Measurements from ENCODE around the gene NODAL. TPM values are rescaled to one million over a fixed set of nuclear protein-coding genes. Genes with fewer than 3 reads are reported as not detected.
"Not testable (repeated sequence)": the region's sequence is repeated elsewhere in the genome, so short reads cannot be mapped to it uniquely, and the experiment has no call there.

Gene NODAL
- polyA plus RNA-seq (ENCODE audit: insufficient read length in 3 of 3) = under 1 TPM; 0.14 to 0.45 (median 0.33) TPM
- long read RNA-seq, donor 1 = 0 reads
- long read RNA-seq, donor 2 = 0 reads
- long read RNA-seq, donor 3 = 0 reads
- long read RNA-seq, donor 4 = 0 reads
- long read RNA-seq, donor 5 = 0 reads
- long read RNA-seq, donor 6 = 0 reads
- long read RNA-seq, donor 7 = 0 reads
- long read RNA-seq, donor 8 = 0 reads
- long read RNA-seq, donor 9 = 0 reads
- long read RNA-seq, donor 10 = 0 reads
- long read RNA-seq, donor 11 = 0 reads
- long read RNA-seq, donor 12 = 0 reads
- long read RNA-seq, donor 13 = 0 reads
- long read RNA-seq, donor 14 = 0 reads
- long read RNA-seq, donor 15 = 0 reads
- long read RNA-seq, donor 16 = 0 reads

DNA sequence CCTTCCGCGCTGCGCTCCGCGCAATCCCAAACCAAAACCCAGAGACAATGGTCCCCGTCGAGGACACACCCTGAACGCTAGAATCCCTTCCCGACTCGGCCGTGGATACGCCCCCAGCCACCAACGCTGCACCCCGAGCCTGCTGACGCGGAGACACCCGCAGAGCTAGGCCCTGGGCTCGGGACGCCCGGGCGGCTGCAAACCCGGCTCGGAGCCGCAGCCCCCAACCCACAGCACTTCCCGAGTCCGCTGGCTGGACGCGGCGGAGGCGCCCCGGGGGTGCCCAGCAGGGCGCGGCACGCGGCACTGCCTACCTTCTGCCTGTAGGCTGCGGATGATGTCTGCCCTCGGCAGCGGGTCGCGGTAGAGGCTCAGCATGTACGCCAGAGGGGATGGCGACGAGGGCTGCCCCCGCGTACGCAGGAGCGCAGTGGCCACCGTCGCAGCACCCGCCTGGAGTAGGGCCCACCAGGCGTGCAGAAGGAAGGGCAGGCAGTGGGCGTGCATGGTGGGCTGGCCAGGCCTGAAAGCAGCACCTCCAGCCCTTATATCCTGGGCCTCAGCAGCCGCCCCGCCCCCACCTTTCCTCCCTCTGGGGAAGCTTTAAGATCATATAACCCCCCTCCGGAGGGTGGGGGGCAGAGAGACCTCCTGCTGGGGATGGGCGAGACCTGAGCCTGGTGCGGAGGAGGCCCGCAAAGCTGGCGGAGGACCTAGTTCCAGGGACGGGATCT is at the start of gene NODAL:
Gene NODAL (minus strand): TSS at position 521 of the 734 bp plus-strand sequence. CDS start 14 bp downstream, at position 507.
- no peak for DNase-seq (ENCODE audit: extremely low read depth in 1 of 11, low read depth in 9 of 11, low spot score in 4 of 11)

DNA sequence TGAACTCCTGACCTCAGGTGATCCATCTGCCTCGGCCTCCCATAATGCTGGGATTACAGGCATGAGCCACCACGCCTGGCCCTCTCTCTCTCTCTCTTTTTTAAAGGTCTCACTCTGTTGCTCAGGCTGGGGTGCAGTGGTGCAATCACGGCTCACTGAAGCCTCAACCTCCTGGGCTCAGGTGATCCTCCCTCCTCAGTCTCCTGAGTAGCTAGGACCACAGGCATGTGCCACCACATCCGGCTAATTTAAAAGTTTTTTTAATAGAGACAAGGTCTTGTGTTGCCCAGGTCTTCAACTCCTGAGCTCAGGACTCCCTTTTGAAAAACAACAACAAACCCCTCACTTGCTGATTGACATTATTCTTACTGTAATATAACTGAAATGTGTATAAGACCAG is 48.7 kb upstream of the NODAL start:
- DNase-seq (ENCODE audit: extremely low read depth in 1 of 11, low read depth in 9 of 11, low spot score in 4 of 11) = no peak

DNA sequence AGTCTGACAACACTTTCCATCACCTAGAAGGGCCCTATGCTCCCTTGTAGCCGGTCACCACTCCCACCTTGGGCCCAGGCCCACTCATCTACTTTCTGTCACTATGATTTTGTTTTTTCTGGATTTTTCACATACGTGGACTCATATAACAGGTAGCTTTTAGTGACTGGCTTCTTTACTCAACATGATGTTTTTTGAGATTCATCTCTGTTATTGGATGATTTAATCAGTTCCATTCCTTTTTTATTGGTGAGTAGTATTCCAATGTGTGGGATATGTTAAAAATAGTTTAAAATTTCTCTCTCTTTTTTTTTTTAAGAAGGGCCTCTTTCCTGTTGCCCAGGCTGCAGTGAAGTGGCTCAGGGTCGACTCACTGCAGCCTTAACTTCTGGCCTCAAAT is 46.3 kb upstream of the NODAL start:
- no peak for DNase-seq (ENCODE audit: extremely low read depth in 1 of 11, low read depth in 9 of 11, low spot score in 4 of 11)

DNA sequence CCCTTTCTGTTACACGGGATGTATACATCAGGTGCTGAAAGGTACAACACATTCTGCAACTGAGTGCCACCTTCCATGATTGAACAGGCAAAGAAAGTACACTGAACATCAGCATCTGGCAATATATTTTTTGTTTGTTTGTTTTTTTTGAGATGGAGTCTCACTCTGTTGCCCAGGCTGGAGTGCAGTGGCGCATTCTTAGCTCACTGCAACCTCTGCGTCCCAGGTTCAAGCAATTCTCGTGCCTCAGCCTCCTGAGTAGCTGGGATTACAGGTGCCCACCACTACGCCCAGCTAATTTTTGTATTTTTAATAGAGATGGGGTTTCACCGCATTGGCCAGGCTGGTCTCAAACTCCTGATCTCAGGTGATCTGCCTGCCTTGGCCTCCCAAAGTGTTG is 42.4 kb upstream of the NODAL start:
- DNase-seq (ENCODE audit: extremely low read depth in 1 of 11, low read depth in 9 of 11, low spot score in 4 of 11) = not testable (repeated sequence)

DNA sequence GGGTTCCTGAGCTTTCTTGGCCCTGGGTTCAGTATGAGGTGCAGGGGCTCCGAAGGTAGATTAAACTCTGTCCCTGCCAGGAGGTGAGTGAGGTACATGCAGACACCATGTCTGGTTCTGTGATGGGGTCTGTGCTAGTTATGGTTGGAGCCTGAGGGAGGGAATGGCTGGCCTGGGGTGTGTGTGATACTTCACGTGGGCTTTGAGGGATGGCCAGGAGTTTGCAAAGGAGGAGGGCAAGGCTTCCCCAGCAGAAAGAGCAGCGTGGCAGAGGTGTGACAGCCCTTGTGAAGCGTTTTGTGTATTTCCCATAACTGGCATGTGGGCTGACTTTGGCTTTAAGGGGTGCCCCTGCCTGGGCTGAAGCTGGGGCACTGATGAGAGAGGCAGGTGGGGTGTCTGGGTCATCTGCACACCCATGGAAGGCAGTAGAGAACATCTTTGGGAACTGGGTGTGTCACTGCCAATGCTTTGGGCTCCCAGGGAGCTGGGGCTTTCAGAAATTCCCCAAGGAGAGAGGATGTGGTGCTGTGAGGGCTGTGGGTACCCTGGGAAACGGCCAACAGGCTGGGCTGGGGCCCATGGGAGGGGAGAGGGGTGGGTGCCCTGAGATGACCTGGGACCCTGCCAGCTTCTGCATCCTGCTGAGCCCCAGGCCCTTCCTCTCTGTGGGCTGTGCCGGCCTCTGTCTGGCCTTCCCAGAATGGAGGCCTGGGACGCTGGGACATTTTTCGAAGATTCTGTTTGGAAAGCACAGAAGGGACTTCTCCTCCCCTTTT is 41.7 kb upstream of the NODAL start:
- no peak for DNase-seq (ENCODE audit: extremely low read depth in 1 of 11, low read depth in 9 of 11, low spot score in 4 of 11)

DNA sequence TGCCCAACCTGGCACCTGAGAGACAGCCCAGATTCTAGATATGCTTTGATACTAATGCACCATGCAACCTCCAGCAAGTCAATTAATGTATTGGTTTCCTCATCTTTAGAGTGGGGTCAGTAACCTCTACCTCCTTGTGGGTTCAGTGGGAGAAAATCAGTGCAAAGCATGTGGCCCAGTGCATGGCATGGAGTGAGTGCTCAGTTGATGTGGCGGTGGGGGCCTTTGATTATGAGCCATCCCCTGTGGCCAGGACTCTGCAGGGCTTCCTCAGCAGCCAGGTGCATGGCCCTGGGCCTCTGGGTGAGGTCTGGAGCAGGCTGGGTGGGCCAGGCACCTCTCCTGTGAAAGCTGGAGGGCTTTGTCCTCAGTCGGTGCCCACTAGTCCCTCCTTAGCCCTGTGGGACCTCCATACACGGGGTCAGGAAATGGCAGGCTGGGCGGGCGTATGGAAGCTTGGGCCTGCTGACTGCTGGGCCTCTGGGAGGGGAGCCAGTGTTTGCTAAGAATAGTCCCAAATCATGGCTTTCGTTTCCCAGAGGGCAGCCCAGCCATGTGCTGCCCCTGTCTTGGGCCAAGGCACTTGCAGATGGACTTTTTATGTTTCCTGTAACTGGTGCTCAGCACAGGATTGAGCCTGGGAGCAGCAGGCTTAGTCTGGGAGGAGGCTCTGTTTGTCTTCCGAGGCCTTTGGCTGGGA is 40.5 kb upstream of the NODAL start:
- no peak for DNase-seq (ENCODE audit: extremely low read depth in 1 of 11, low read depth in 9 of 11, low spot score in 4 of 11)

DNA sequence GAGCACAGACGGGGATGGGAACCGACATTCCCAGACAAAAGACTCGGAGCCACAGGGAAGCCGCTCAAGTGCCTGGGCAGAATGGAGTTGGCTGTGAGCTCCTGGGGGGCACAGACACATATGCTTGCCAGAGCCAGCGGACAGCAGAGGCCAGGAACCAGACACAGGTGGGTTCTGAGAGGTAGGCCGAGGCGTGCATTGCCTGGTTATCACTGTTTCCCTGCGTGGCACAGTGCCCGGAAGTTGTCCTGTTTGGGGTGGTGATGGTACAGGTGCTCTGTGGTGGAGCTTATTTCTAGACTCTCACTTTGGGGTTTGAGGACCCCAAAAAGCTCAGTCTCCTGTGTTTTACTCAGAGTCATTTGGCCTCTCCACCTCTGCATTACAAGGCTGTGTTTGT is 39.6 kb upstream of the NODAL start:
- DNase-seq (ENCODE audit: extremely low read depth in 1 of 11, low read depth in 9 of 11, low spot score in 4 of 11) = no peak

DNA sequence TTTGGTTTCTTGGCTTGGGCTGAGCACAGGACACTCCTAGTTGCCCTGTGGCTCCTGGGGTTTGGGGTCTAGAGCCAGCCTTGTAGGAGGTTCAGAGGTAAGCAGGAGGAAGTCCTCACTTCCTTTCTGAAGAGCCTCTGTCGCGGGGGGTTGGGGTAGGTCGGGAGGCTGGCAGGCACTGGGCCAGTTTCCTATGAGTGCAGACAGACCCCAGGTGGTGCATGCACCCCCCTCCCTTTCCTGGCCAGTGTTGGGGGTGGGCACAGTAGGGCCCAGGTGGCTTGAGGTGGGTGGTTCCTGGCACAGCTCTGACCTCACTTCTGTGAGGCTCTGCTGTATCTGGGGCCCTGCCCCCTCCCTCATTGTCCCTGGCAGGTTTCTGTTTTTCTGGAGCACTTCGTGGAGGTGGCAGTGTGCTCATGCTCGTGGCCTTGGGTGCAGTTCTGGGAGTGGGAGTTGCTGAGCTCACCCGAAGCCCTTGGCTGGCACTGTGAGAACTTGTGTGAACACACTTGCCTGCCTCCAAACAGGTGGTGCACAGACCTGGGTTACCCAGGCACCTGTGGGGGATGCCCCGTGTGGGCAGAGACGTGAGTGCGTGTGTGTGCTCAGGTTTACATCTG is 38.9 kb upstream of the NODAL start:
- no peak for DNase-seq (ENCODE audit: extremely low read depth in 1 of 11, low read depth in 9 of 11, low spot score in 4 of 11)

DNA sequence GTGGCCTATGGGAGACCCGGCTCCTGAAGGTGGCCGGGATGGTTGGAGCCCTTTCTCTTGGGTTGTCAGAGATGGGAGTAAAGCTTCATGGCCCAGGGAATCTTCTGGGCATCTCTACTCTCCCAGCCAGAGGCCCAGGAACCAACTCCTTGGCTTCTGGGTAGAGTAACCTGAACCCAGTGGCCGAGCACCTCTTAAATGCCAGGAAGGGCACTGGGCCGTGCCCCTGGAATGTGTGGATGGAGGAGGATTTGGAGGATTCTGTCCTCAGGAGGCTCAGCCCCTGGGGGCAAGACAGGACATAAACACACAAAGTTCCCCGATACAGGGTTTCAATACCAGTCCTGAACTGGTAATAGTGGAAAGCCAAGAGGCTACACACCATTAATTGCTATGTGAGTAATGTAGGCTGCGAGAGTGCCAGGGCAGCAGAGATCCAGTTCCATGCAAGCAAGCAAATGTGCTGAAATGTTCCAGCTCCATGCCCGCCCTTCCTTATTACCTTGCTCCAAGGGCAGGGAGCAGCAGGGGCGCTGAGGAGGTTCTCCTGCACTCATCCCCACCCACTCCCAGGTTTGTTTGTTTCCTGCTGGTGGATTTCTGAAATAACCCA is 38.3 kb upstream of the NODAL start:
- no peak for DNase-seq (ENCODE audit: extremely low read depth in 1 of 11, low read depth in 9 of 11, low spot score in 4 of 11)

DNA sequence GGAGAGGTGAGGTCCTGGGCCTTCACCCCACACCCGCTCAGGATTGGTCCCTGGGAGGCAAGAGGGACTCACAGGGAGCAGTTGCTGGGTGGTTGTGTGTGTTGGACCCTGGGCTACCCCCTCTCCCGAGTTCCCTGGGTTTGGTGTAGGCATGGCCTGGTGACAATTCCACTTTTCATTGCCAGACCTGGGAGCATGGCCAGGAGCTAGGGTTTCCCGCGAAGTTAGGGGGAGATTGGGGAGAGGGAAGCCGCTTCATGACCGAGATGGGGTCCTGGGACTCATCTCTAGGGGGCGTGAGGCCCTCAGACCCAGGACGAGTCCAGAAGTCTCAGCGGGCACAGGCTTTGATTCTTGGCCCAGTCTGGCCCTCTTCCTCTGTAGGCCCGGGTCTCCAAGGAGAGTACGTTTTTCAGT is 37.7 kb upstream of the NODAL start:
- no peak for DNase-seq (ENCODE audit: extremely low read depth in 1 of 11, low read depth in 9 of 11, low spot score in 4 of 11)

DNA sequence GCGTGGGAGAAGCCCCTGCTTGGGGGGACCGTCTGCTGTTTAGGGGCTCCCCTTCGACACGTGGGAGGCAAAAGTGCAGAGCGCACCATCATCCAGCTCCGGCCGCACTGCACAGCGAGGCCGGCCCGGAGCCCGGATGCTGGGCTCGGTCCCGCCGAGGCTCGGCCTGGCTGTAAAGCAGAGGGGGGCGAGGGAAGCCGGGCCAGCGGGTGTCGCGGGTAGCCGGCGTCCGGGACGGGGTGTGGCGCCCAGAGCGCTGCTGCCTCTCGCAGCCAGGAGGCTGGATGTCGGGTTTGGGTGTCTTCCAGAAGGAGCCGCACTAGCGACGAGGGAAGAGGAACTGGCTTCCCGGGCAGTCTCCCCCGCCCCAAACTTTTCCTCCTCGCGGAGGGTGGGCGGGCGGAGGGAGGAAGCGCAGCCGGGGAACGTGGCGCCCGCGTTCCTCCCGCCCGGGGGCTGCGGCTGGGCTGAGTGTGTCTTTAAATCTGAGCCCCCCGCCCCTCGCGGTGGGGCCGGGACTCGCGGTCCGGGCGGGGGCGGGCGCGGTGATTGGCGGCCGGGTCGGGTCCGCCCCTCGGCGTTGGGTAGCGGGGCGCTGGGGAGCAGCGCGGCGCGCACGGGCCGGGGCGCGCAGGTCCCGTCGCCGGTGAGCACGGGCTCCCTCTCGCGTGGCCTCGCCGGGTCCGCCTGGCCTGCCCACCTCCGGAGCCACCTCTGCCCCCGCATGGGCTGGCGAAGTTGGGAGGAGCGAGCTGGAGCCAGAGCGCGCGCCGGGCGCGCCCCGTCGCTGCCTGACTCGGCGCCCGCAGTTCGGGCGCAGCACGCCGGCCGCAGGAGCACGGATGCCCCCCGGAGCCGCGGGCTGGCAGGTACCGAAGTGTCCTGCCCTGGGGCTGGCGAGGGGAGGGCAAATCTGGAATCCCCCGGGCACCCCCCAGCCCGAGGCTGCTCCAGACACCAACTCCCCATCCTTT is 37.0 kb upstream of the NODAL start, which contains the start of gene PALD1:
Gene PALD1 (plus strand): TSS at position 577 of the 974 bp plus-strand sequence. CDS start 47,185 bp downstream, outside the sequence.
- peak in 8 of 11 donors; percentile 60 to 74 (median 70) for DNase-seq (ENCODE audit: extremely low read depth in 1 of 11, low read depth in 9 of 11, low spot score in 4 of 11)

DNA sequence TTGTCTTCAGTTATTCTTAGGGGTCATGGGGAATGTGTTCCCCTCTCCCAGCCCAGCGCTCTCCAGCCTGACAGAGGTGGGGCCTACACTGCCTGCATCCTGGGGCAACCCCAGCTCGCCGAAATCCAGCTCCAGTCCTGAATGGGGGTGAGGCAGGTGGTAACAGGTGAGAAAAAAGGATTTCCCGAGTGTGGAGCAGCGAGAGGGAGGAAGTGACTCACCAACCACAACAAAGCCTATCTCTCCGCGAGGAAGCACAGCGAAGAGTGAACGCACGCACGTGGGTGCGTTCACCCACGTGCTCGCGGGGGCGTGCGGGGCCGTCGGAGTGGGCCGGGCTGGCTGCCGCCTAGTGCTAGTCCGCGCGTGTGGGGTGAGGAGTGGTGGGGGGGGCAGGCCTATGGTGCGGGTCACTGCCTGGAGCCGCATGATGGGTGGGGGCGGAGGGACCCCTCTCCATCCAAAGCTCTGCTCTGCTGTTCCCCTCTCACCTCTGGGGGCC is 36.2 kb upstream of the NODAL start:
- DNase-seq (ENCODE audit: extremely low read depth in 1 of 11, low read depth in 9 of 11, low spot score in 4 of 11) = no peak

DNA sequence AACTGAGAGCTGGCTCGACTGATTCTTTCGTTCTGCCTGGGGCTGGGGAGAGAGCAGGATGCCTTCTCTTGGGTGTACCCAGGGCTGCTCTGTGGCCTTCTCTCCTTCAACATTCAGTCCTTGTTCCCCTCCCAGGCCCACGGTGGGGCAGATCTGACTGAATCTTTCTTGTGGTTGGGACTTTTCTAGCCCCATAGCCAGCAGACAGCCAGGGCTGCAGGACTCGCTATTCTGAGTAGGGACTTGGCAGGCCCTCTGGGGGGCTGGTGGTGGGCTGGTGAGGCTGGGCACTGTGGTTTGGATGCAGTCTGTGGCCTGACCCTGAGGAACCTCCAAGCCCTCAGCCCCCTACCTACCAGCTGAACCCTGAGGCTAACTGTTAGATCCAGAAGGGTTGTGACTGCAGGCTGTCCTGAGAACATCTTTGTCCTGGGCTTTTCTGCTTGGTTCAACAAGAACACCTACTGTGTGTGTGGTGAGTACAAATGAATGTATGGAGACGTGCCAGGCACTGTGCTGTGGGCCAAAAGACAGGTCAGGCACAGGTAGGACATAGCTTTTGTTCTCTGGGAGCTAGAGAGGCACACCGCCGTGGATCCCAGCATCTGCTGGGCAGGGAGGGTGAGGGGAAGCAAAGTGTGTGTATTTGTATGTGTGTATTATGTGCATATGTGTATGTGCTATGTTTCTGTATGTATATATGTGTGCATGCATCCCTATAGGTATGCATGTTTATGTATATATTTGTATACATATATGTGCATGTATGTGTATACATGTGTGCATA is 35.0 kb upstream of the NODAL start:
- no peak for DNase-seq (ENCODE audit: extremely low read depth in 1 of 11, low read depth in 9 of 11, low spot score in 4 of 11)

DNA sequence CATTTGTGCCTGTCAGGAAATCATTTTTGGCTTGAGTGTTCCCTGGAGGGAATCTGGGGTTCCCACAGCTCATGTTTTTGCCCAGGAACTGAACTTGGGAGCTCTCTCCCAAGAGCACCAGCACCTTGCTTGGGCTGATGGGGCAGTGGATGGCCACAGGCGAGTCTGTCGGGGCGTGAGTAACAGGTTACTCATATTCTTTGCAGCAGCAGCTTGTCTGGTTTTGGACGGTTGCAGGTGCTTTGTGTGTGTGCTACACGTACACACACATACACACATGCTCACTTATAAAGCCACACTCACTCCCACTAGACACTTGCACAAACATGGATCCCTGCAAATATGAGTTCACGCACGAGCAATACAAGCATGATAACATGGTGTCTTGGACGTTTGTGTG is 34.2 kb upstream of the NODAL start:
- no peak for DNase-seq (ENCODE audit: extremely low read depth in 1 of 11, low read depth in 9 of 11, low spot score in 4 of 11)

DNA sequence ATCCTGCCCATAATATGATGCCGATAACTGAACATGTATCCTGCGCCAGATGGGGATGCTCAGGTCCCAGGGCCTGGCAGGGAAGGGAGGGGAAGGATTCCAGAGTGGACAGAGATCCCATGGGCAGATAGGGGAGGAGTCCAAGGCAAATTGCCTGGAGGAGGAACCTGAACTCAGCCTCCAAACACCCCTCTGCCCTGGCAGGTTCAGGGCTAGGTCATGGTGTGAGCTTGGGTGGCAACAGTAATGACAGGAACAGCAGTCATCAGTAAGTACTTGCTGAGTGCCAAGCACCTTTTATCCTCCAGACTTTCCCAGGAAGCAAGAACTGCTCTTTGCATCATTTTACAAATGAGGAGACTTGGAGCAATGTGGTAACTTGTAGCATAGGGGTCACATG is 33.3 kb upstream of the NODAL start:
- DNase-seq (ENCODE audit: extremely low read depth in 1 of 11, low read depth in 9 of 11, low spot score in 4 of 11) = no peak

DNA sequence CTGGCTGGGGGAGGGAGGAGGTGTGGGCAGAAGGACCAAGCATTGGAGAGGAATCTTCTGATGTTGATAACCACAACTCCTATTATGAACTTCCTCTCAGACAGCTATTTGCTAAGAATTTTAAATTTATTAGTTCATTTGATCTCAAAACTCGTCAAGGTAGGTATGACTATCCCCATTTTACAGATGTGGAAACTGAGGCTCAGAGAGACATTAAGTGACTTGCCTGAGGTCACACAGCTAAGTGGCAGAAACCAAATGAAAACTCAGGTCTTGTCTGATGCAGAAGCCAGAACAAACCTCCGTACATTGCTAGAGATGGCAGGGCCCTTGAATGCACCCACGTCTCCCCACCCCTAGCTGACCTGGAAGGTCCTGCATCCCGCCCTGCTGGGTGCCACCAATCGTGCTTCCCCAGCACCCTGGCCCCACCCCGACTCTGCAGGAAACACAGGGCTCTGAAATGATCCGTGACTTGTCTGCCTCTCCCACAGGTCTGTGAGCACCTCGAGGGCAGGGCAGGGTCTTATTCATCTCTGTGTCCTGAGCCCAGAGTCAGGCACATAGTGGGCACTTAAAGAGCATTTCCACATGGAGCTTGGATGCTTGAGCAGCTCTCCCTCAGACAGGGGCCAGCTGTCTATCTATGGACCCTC is 31.4 kb upstream of the NODAL start:
- no peak for DNase-seq (ENCODE audit: extremely low read depth in 1 of 11, low read depth in 9 of 11, low spot score in 4 of 11)
